ENCODE results near the gene OSGIN1. TPM values are rescaled to one million over a fixed set of nuclear protein-coding genes. Genes with fewer than 3 reads are reported as not detected.

The OSGIN1 gene
- total RNA-seq, 2 donors from 2014 or later, result 4.4 to 9.4 TPM

- no peaks in the 10 kb centered on the region for H3K9me3 ChIP-seq
- no peaks in the 10 kb centered on the region for H3K27me3 ChIP-seq (replicated peaks; ENCODE audit: insufficient read depth)
- intact Hi-C loops (cut with DNase I), result no loop called here
- no peak for TF ChIP-seq POLR2A (IDR thresholded peaks at IDR 0.05)
- TF ChIP-seq POLR2AphosphoS5 (IDR thresholded peaks at IDR 0.05), result no peak
- TF ChIP-seq CTCF (IDR thresholded peaks at IDR 0.05), result no peak
- H3K27ac ChIP-seq, result no peak overlapping the region
- no peaks in the 10 kb centered on the region for H3K36me3 ChIP-seq
- no peaks in the 10 kb centered on the region for H3K4me1 ChIP-seq (replicated peaks)
- 90% methylated on average over 13 of the region's 13 CpGs for WGBS
- no peak overlapping the region for H3K4me3 ChIP-seq
- no peak for DNase-seq (ENCODE audit: low spot score)
These were observed 48.1 kb downstream of the OSGIN1 start for GRCh38 chr16:84000989-84001642.

- intact Hi-C loops (cut with DNase I), result no loop called here
- no peaks in the 10 kb centered on the region for H3K9me3 ChIP-seq
- no peaks in the 10 kb centered on the region for H3K27me3 ChIP-seq (replicated peaks; ENCODE audit: insufficient read depth)
- no peak for TF ChIP-seq POLR2A (IDR thresholded peaks at IDR 0.05)
- TF ChIP-seq POLR2AphosphoS5 (IDR thresholded peaks at IDR 0.05), result no peak
- TF ChIP-seq CTCF (IDR thresholded peaks at IDR 0.05), result no peak
- no peak for DNase-seq (ENCODE audit: low spot score)
- H3K36me3 ChIP-seq, result no peaks in the 10 kb centered on the region
- no peak overlapping the region for H3K27ac ChIP-seq
- H3K4me1 ChIP-seq (replicated peaks), result no peaks in the 10 kb centered on the region
- no peak overlapping the region for H3K4me3 ChIP-seq
- WGBS, result 86% methylated on average over 7 of the region's 7 CpGs
These were observed 48.7 kb downstream of the OSGIN1 start for GRCh38 chr16:84001726-84002125.

- 85% methylated on average over 12 of the region's 12 CpGs for WGBS
- intact Hi-C loops (cut with DNase I), result no loop called here
- DNase-seq (ENCODE audit: low spot score), result no peak
These were observed 50.0 kb downstream of the OSGIN1 start for GRCh38 chr16:84003038-84003437.

GRCh38 chr16:84004442-84004841 is 51.4 kb downstream of the OSGIN1 start:
- Histone ChIP-seq H3K27ac (no peak overlapping the region), H3K9me3 (no peaks in the 10 kb centered on the region), H3K36me3 (no peaks in the 10 kb centered on the region), H3K4me1 (replicated peaks) (no peaks in the 10 kb centered on the region), H3K27me3 (replicated peaks; ENCODE audit: insufficient read depth) (no peaks in the 10 kb centered on the region), H3K4me3 (no peak overlapping the region)
- intact Hi-C loops (cut with DNase I), result no loop called here
- no peak for TF ChIP-seq POLR2AphosphoS5 (IDR thresholded peaks at IDR 0.05)
- TF ChIP-seq CTCF (IDR thresholded peaks at IDR 0.05), result no peak
- TF ChIP-seq POLR2A (IDR thresholded peaks at IDR 0.05), result no peak
- WGBS, result 67% methylated on average over 7 of the region's 7 CpGs
- no peak for DNase-seq (ENCODE audit: low spot score)

More at GRCh38 chr16:84003038-84003437, 50.0 kb downstream of the OSGIN1 start:
- no peaks in the 10 kb centered on the region for H3K4me1 ChIP-seq (replicated peaks)
- no peaks in the 10 kb centered on the region for H3K9me3 ChIP-seq
- no peak for TF ChIP-seq CTCF (IDR thresholded peaks at IDR 0.05)
- TF ChIP-seq POLR2A (IDR thresholded peaks at IDR 0.05), result no peak
- TF ChIP-seq POLR2AphosphoS5 (IDR thresholded peaks at IDR 0.05), result no peak
- H3K27me3 ChIP-seq (replicated peaks; ENCODE audit: insufficient read depth), result no peaks in the 10 kb centered on the region
- H3K36me3 ChIP-seq, result no peaks in the 10 kb centered on the region
- no peak overlapping the region for H3K27ac ChIP-seq
- no peak overlapping the region for H3K4me3 ChIP-seq

GRCh38 chr16:84005391-84005790 is 52.4 kb downstream of the OSGIN1 start:
- intact Hi-C loops (cut with DNase I), result no loop called here
- H3K4me3 ChIP-seq, result no peak overlapping the region
- H3K9me3 ChIP-seq, result no peaks in the 10 kb centered on the region
- H3K4me1 ChIP-seq (replicated peaks), result no peaks in the 10 kb centered on the region
- no peaks in the 10 kb centered on the region for H3K27me3 ChIP-seq (replicated peaks; ENCODE audit: insufficient read depth)
- TF ChIP-seq POLR2AphosphoS5 (IDR thresholded peaks at IDR 0.05) (no peak), POLR2A (IDR thresholded peaks at IDR 0.05) (no peak), CTCF (IDR thresholded peaks at IDR 0.05) (no peak)
- no peaks in the 10 kb centered on the region for H3K36me3 ChIP-seq
- 79% methylated on average over 5 of the region's 5 CpGs for WGBS
- DNase-seq (ENCODE audit: low spot score), result no peak
- H3K27ac ChIP-seq, result no peak overlapping the region

All from prostate gland (tissue), 2 donors.